SK-N-SH (cell line): ENCODE results near the gene GRM8. TPM values are rescaled to one million over a fixed set of nuclear protein-coding genes. Genes with fewer than 3 reads are reported as not detected.

ENCODE experiments used
- CTCF ChIA-PET: fragments of 300-600, 350-600 bp; formaldehyde crosslinking; extraction: SDS; loops from one replicate; lab custom pipeline; 2021; lab: Yijun Ruan, JAX
- POLR2A ChIA-PET: fragments of 350-600 bp; sonication (Branson Sonifier 250); formaldehyde crosslinking; extraction: SDS; loops from one replicate; lab custom pipeline; 2020; ENCODE audit warnings: antibody characterized with exemption, inconsistent platforms; lab: Yijun Ruan, JAX
- DNase-seq: peaks from one replicate; pipeline ENCODE4 v3.0.0; 2012
- H2AFZ ChIP-seq: fragments of 200-600 bp; sonication (generic); 2 replicates; pipeline ENCODE4 v1.8.1; 2016; ENCODE audit warnings: antibody characterized with exemption, mild to moderate bottlenecking, low read depth
- H3F3A ChIP-seq: fragments of 200-600 bp; sonication (generic); replicated peaks from 2 replicates; pipeline ENCODE3; 2016; ENCODE audit warnings: antibody characterized with exemption, mild to moderate bottlenecking; ENCODE audit not compliant: insufficient read depth
- H3K27ac ChIP-seq, 2 experiments: fragments of 200-500 bp in 1 of 2; fragments of 200-600 bp in 1 of 2; sonication (Bioruptor generic) in 1 of 2; sonication (generic), shearing (Covaris generic) in 1 of 2; 2 replicates each; pipeline versions ENCODE4 v1.5.1 to v1.6.1; 2014 to 2016; ENCODE audit warnings: low read depth in 2 of 2, inconsistent platforms in 1 of 2, low read length in 1 of 2, mild to moderate bottlenecking in 1 of 2, mixed read lengths in 1 of 2
- H3K27me3 ChIP-seq: fragments of 200-600 bp; sonication (generic), shearing (Covaris generic); 2 replicates; pipeline ENCODE4 v1.6.1; 2016; ENCODE audit warnings: mixed run types; ENCODE audit not compliant: insufficient read depth
- H3K36me3 ChIP-seq, 2 experiments: fragments of 200-500 bp in 1 of 2; fragments of 200-600 bp in 1 of 2; sonication (Bioruptor generic) in 1 of 2; sonication (generic) in 1 of 2; replicated peaks in 1 of 2; 2 replicates each; pipeline versions ENCODE3 to v1.5.1; 2014 to 2016; ENCODE audit warnings: low read length in 1 of 2, mild to moderate bottlenecking in 1 of 2; ENCODE audit not compliant: insufficient read depth in 2 of 2, control insufficient read depth in 1 of 2
- H3K4me1 ChIP-seq, 2 experiments: fragments of 200-500 bp in 1 of 2; fragments of 200-600 bp in 1 of 2; sonication (Bioruptor generic) in 1 of 2; sonication (generic), shearing (Covaris generic) in 1 of 2; 2 replicates each; pipeline versions ENCODE4 v1.5.1 to v1.6.1; 2014 to 2016; ENCODE audit warnings: low read depth in 1 of 2, low read length in 1 of 2, mixed run types in 1 of 2; ENCODE audit not compliant: insufficient read depth in 2 of 2, control insufficient read depth in 1 of 2
- H3K4me2 ChIP-seq: fragments of 200-600 bp; sonication (generic), shearing (Covaris generic); 2 replicates; pipeline ENCODE4 v1.6.1; 2017; ENCODE audit warnings: mixed run types
- H3K4me3 ChIP-seq, 2 experiments: fragments of 200-500 bp in 1 of 2; fragments of 200-600 bp in 1 of 2; sonication (Bioruptor generic) in 1 of 2; sonication (generic), shearing (Covaris generic) in 1 of 2; 2 replicates each; pipeline versions ENCODE4 v1.5.1 to v1.8.1; 2014 to 2016; ENCODE audit warnings: low read depth in 2 of 2, inconsistent platforms in 1 of 2, low read length in 1 of 2, mild to moderate bottlenecking in 1 of 2, mixed read lengths in 1 of 2, moderate library complexity in 1 of 2
- H3K79me2 ChIP-seq: fragments of 200-600 bp; sonication (generic); 2 replicates; pipeline ENCODE4 v1.8.1; 2017; ENCODE audit warnings: mild to moderate bottlenecking; ENCODE audit not compliant: insufficient read depth
- H3K9ac ChIP-seq: fragments of 200-600 bp; sonication (generic); 2 replicates; pipeline ENCODE4 v1.6.1; 2017; ENCODE audit warnings: mixed run types
- H3K9me2 ChIP-seq: fragments of 200-600 bp; sonication (generic); 2 replicates; pipeline ENCODE4 v1.6.1; 2017; ENCODE audit warnings: mixed run types
- H3K9me3 ChIP-seq: fragments of 200-600 bp; sonication (generic); 2 replicates; pipeline ENCODE4 v1.6.1; 2017; ENCODE audit warnings: mixed run types, mild to moderate bottlenecking, moderate library complexity
- H4K20me1 ChIP-seq: fragments of 200-600 bp; sonication (generic); 2 replicates; pipeline ENCODE4 v1.6.1; 2017; ENCODE audit warnings: mild to moderate bottlenecking, mixed run types; ENCODE audit not compliant: insufficient read depth
- CHD2 ChIP-seq: fragments of 150-350 bp; IDR thresholded peaks from 2 replicates; pipeline ENCODE4 v1.6.1; 2018; ENCODE audit warnings: low read length; ENCODE audit not compliant: partially characterized antibody
- CTCF ChIP-seq: fragments of 200-600 bp; sonication (generic); IDR thresholded peaks from 2 replicates; pipeline ENCODE4 v1.6.1; 2017; ENCODE audit warnings: antibody characterized with exemption, mild to moderate bottlenecking, moderate library complexity
- JUND ChIP-seq: IDR thresholded peaks from 2 replicates; pipeline ENCODE4 v1.4.0; 2012
- MEF2A ChIP-seq: IDR thresholded peaks from 2 replicates; pipeline ENCODE4 v1.4.0; 2012; ENCODE audit warnings: low read depth, borderline replicate concordance
- MXI1 ChIP-seq: IDR thresholded peaks from 2 replicates; pipeline ENCODE4 v1.6.1; 2012; ENCODE audit warnings: mild to moderate bottlenecking, low read depth, low read length, improper control_type of control experiment
- NRF1 ChIP-seq: IDR thresholded peaks from 2 replicates; pipeline ENCODE4 v1.6.1; 2012; ENCODE audit warnings: low read depth, mild to moderate bottlenecking, low read length
- RAD21 ChIP-seq: IDR thresholded peaks from 2 replicates; pipeline ENCODE4 v1.6.1; 2012; ENCODE audit warnings: mild to moderate bottlenecking, low read length
- SMC3 ChIP-seq: IDR thresholded peaks from 2 replicates; pipeline ENCODE4 v1.6.1; 2012; ENCODE audit warnings: low read depth, low read length, improper control_type of control experiment
- TAF1 ChIP-seq: IDR thresholded peaks from 2 replicates; pipeline ENCODE4 v1.6.1; 2012; ENCODE audit warnings: low read depth, mild to moderate bottlenecking, low read length, moderate library complexity, borderline replicate concordance
- TCF12 ChIP-seq: IDR thresholded peaks from 2 replicates; pipeline ENCODE4 v1.4.0; 2012
- USF1 ChIP-seq: IDR thresholded peaks from 2 replicates; pipeline ENCODE4 v1.4.0; 2012; ENCODE audit warnings: low read depth, borderline replicate concordance
- USF2 ChIP-seq: fragments of 150-350 bp; IDR thresholded peaks from 2 replicates; pipeline ENCODE4 v1.6.1; 2017; ENCODE audit warnings: antibody characterized with exemption, low read length, low read depth, borderline replicate concordance
- YY1 ChIP-seq: IDR thresholded peaks from 2 replicates; pipeline ENCODE4 v1.4.0; 2012; ENCODE audit warnings: low read depth, mild to moderate bottlenecking
- WGBS: methylation state at CpG from one replicate; pipeline ENCODE4 v1.1.6; 2017; ENCODE audit warnings: low lambda C conversion rate; 5-methylcytosine and 5-hydroxymethylcytosine counted together
- polyA plus RNA-seq, 3 experiments: library from polyadenylated mRNA; depleted of rRNA; stranded (reverse); fragments of >200 nt; gene quantifications; 2 replicates each; pipeline ENCODE4 v1.2.3, GENCODE V29; 2012
- TF ChIP-seq, protein P1 (sequence below): IDR thresholded peaks from 2 replicates; pipeline ENCODE4 v1.6.1; 2012; ENCODE audit warnings: mild to moderate bottlenecking, low read depth, low read length, moderate library complexity
- TF ChIP-seq, protein P2 (sequence below): fragments of 150-350 bp; IDR thresholded peaks from 2 replicates; pipeline ENCODE4 v1.6.1; 2016; ENCODE audit warnings: mild to moderate bottlenecking, low read depth, low read length

Gene GRM8
- polyA plus RNA-seq, 1 of the 3 experiments (the other 2 are of a cell fraction) = 0.10 TPM

GRCh38 chr7:126608339-126608776 lies 644.4 kb downstream of the GRM8 start:
- Histone ChIP-seq H2AFZ (no peak overlapping the region), H3K4me2 (no peak overlapping the region), H3K9me2 (no peaks in the 10 kb centered on the region; the same call in 1 of the 2 replicates), H3K9ac (no peak overlapping the region), H3K36me3 (no peaks in the 10 kb centered on the region), H3K27me3 (no peaks in the 10 kb centered on the region), H3K9me3 (no peaks in the 10 kb centered on the region), H3K4me3 (no peak overlapping the region), H3F3A (no peaks in the 10 kb centered on the region), H4K20me1 (no peaks in the 10 kb centered on the region), H3K79me2 (no peaks in the 10 kb centered on the region), H3K27ac (no peak overlapping the region), H3K4me1 (peaks cover 0 to 15% of the 10 kb centered on the region in 2 experiments; a peak in 2 of 4 replicates)
- peak; percentile 45 for DNase-seq
- WGBS = 53% methylated on average over 6 of the region's 7 CpGs
- CTCF ChIA-PET = interaction anchor here (0.5 to 2.0 kb wide), 10 partner anchors 10 to 1548 kb away, joined by 3 to 7 read pairs (median 3); no protein-coding TSS in a partner anchor
- no peak for TF ChIP-seq USF1
- no peak for TF ChIP-seq YY1
- TF ChIP-seq RAD21 = peak; percentile 66
- no peak for TF ChIP-seq MXI1
- peak; percentile 78 for TF ChIP-seq CTCF
- peak; percentile 59 for TF ChIP-seq SMC3
- no peak for TF ChIP-seq JUND
- no peak for TF ChIP-seq CHD2
- POLR2A ChIA-PET = no interaction called here

GRCh38 chr7:126606331-126606730 lies 646.4 kb downstream of the GRM8 start:
- Histone ChIP-seq H2AFZ (no peak overlapping the region), H3K36me3 (no peaks in the 10 kb centered on the region), H3K27ac (no peak overlapping the region), H4K20me1 (no peaks in the 10 kb centered on the region), H3K9ac (no peak overlapping the region), H3K9me3 (no peaks in the 10 kb centered on the region), H3K9me2 (no peaks in the 10 kb centered on the region; the same call in 1 of the 2 replicates), H3K4me3 (no peak overlapping the region), H3K4me1 (peaks cover 0 to 15% of the 10 kb centered on the region in 2 experiments; a peak in 2 of 4 replicates), H3K27me3 (no peaks in the 10 kb centered on the region), H3K79me2 (no peaks in the 10 kb centered on the region), H3F3A (no peaks in the 10 kb centered on the region), H3K4me2 (no peak overlapping the region)
- ChIA-PET CTCF (interaction anchor here (1.2 kb wide), 1 partner anchor 37 kb away, joined by 3 read pairs; no protein-coding TSS in a partner anchor), POLR2A (no interaction called here)
- WGBS = 83% methylated on average over 3 of the region's 3 CpGs
- DNase-seq = no peak
- no peak for TF ChIP-seq USF2
- no peak for TF ChIP-seq USF1
- TF ChIP-seq, protein P1, sequence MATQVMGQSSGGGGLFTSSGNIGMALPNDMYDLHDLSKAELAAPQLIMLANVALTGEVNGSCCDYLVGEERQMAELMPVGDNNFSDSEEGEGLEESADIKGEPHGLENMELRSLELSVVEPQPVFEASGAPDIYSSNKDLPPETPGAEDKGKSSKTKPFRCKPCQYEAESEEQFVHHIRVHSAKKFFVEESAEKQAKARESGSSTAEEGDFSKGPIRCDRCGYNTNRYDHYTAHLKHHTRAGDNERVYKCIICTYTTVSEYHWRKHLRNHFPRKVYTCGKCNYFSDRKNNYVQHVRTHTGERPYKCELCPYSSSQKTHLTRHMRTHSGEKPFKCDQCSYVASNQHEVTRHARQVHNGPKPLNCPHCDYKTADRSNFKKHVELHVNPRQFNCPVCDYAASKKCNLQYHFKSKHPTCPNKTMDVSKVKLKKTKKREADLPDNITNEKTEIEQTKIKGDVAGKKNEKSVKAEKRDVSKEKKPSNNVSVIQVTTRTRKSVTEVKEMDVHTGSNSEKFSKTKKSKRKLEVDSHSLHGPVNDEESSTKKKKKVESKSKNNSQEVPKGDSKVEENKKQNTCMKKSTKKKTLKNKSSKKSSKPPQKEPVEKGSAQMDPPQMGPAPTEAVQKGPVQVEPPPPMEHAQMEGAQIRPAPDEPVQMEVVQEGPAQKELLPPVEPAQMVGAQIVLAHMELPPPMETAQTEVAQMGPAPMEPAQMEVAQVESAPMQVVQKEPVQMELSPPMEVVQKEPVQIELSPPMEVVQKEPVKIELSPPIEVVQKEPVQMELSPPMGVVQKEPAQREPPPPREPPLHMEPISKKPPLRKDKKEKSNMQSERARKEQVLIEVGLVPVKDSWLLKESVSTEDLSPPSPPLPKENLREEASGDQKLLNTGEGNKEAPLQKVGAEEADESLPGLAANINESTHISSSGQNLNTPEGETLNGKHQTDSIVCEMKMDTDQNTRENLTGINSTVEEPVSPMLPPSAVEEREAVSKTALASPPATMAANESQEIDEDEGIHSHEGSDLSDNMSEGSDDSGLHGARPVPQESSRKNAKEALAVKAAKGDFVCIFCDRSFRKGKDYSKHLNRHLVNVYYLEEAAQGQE = no peak
- TF ChIP-seq NRF1 = no peak
- no peak for TF ChIP-seq TCF12
- TF ChIP-seq, protein P2, sequence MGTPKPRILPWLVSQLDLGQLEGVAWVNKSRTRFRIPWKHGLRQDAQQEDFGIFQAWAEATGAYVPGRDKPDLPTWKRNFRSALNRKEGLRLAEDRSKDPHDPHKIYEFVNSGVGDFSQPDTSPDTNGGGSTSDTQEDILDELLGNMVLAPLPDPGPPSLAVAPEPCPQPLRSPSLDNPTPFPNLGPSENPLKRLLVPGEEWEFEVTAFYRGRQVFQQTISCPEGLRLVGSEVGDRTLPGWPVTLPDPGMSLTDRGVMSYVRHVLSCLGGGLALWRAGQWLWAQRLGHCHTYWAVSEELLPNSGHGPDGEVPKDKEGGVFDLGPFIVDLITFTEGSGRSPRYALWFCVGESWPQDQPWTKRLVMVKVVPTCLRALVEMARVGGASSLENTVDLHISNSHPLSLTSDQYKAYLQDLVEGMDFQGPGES = no peak
- TF ChIP-seq JUND = no peak
- TF ChIP-seq CHD2 = no peak
- no peak for TF ChIP-seq TAF1
- TF ChIP-seq MEF2A = no peak
